Measurements from ENCODE around the gene APCDD1.
"Not testable (repeated sequence)": the region's sequence is repeated elsewhere in the genome, so short reads cannot be mapped to it uniquely, and the experiment has no call there.

Gene APCDD1

GRCh38 chr18:10463741-10464140 lies 9.3 kb downstream of the APCDD1 start:
- DNase-seq: no peak

GRCh38 chr18:10464161-10464648 lies 9.8 kb downstream of the APCDD1 start:
- DNase-seq: not testable (repeated sequence)

GRCh38 chr18:10465174-10465939 lies 10.9 kb downstream of the APCDD1 start:
- no peak for DNase-seq

- no peak for DNase-seq
Measured at GRCh38 chr18:10470429-10470828, 16.0 kb downstream of the APCDD1 start.

DNA sequence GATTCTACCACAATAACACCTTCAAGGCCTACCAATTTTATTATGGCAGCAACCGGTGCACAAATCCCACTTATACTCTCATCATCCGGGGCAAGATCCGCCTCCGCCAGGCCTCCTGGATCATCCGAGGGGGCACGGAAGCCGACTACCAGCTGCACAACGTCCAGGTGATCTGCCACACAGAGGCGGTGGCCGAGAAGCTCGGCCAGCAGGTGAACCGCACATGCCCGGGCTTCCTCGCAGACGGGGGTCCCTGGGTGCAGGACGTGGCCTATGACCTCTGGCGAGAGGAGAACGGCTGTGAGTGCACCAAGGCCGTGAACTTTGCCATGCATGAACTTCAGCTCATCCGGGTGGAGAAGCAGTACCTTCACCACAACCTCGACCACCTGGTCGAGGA lies 17.1 kb downstream of the APCDD1 start:
- DNase-seq: no peak

GRCh38 chr18:10473132-10473531 lies 18.7 kb downstream of the APCDD1 start:
- DNase-seq: no peak

DNA sequence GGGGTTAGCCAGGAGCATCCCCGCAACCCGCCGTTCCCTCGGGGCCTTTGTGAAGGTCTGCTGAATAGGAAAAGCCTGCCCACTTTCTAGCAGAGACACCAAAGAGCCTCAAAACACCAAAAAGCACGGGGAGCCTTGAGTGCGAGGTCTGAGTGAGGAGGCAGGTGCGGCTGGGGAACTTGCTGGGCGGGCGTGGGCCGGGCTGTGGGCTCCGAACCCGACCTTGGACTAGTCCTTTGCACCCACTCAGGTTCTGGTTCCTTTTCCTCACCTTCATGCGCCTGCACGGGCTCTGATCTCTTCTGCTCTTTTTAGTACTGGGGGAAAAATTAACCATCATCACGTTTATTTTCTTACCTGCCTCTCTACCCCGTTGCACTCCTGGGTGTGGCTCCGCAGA lies 19.9 kb downstream of the APCDD1 start:
- no peak for DNase-seq

DNA sequence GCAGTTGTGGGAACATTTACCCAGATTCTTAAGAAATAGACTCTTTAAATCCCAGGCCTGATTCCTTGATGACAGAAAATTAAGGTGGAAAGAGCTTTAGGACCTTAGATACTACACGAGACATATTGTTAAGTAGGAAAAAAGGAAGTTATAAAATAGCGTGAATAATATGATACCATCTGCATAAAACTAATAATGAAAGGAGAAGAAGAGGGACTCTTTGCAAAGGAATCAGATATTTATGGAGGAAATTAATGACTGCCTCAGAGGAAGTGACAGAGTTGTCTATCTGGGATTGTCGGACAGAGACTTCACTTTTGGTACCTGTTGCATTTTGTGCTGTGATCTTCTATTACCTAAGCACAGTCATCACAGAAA lies 20.8 kb downstream of the APCDD1 start:
- no peak for DNase-seq

- no peak for DNase-seq
Measured at GRCh38 chr18:10475654-10476291, 21.3 kb downstream of the APCDD1 start.

DNA sequence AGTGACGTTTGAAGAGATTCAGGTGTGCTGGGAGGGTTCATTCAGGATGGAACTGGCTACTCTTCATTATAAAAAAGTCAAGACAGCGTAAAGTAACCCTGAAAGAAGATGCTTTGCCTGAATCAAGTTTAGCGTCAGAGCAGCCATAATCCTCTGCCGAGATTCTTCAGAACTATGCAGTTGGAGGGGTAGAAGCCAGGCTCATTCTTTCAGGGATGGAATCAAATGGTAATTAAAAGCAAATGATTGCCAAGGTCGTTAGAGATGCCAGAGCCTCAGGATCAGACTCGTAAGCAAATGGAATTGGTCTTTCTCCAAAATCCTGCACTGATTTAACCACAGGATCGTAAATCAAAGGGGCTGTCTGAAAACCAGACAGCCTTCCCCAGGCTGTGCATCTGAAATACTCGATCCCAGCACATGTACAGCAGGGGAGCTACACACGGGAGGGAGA lies 21.9 kb downstream of the APCDD1 start:
- no peak for DNase-seq

- no peak for DNase-seq
Measured at GRCh38 chr18:10477121-10477862, 22.9 kb downstream of the APCDD1 start.

GRCh38 chr18:10477863-10478260 lies 23.4 kb downstream of the APCDD1 start:
- no peak for DNase-seq

DNA sequence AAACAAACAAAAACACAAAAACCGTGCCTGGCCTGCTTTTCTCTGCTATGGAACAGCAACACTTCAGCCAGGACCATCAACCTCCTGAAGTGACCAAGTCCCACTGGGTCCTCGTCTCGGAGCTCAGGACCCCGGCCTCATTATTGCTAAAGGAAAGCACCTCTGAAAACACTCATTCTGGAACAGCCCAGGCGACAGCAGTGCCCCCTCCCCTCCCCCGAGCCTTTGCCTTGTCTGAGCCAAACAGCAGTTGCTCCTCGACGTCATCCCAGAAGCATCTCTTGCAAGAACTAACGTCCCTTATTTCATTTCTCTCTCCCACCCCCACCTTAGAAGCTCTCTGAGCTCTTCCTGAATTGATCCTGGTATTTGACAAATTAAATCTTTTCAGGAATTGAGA lies 27.4 kb downstream of the APCDD1 start:
- no peak for DNase-seq

DNA sequence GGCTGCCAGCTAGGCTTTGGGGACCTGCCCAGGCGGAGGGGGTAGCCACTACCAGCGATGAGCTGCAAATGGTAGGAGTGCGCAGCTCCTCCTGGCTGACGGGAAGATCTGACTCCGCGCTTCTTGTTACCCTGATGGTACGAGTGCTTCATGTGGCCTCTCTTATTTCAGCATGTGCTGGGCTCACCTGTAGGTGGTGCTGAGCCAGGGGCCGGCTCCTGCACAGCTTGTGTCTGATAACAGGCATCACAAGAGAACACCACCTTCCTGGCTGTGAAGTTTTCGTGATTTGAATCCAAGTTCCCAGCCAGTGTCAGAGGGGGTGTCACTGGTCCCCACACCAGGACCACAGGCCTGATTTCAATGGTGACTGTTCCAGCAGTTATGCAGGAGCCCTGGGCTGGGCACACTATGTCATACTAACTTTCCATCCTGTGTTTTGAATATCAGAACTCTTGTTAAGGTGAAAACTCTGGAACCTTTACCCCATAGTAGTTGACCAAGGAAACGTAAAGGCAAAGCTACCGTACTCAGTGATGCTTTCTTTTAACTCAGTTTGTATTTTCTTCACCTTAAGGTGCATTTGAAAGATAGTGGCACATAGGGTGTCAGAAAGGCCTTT lies 28.0 kb downstream of the APCDD1 start:
- no peak for DNase-seq

DNA sequence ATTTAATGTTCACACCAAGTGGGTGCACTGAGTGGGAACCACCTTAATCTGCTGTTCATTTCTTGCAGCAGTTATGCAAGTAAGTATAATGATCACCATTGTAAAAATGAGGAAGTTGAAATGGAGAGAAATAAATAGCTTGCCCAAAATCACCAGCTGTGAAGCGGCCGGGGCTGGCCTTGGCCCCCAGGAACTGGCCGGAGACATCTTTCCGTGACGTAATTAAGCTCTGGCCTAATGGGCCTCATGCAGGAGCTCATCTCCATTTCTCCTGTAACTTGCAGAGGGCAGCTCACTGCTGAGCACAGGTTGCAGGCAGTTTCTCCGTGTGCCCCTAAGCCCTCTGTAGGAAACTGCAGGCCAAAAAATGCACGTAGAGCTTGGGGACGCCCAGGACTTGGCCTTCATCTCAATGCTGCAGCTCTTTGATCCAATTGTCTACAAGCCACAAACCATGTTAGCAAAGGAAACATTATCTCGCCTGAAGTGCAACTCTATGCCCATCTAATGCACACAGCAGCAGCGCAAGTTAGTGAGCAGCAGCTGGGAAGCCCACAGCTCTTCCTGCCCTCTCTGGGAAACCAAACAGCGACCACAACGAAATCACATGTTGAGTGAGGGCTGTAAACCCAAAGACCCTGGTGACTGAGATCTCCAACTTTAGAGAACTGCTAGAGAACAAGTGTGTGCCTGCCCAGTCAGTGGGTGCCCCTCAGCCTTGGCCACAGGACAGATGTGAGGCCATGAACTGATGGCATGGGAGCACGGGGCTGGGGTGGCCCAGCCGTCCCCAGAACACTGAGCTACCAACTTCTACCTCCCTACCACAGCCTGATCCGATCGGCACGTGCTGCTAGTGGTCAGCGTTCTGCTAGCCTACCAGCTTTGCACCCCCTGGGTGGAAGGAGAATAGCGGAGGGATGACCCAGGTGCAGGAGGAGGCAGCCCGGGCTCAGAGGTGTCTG lies 28.8 kb downstream of the APCDD1 start:
- DNase-seq: no peak

DNA sequence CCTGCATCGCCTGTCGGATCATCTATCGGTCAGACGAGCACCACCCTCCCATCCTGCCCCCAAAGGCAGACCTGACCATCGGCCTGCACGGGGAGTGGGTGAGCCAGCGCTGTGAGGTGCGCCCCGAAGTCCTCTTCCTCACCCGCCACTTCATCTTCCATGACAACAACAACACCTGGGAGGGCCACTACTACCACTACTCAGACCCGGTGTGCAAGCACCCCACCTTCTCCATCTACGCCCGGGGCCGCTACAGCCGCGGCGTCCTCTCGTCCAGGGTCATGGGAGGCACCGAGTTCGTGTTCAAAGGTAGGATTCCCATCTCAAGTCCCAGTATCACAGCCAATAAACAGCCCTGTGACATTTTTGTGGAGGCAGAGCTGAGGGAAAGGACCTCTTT lies 31.0 kb downstream of the APCDD1 start:
- no peak for DNase-seq

- DNase-seq: no peak
Measured at GRCh38 chr18:10486362-10486761, 31.9 kb downstream of the APCDD1 start.

- DNase-seq: no peak
Measured at GRCh38 chr18:10487154-10487553, 32.7 kb downstream of the APCDD1 start.

DNA sequence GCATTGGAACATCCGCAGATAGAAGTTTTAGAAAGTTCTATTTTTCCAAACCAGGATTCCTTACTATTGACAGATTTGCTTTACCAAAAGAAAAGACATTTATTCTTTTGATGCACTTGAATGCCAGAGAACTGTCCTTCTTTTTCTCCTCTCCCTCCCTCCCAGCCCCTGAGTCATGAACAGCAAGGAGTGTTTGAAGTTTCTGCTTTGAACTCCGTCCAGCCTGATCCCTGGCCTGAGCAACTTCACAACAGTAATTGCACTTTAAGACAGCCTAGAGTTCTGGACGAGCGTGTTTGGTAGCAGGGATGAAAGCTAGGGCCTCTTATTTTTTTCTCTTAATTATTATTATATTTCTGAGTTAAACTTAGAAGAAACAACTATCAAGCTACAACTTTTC lies 33.6 kb downstream of the APCDD1 start:
- no peak for DNase-seq

- peak; percentile 34 for DNase-seq
Measured at GRCh38 chr18:10490401-10491165, 36.1 kb downstream of the APCDD1 start.

- no peak for DNase-seq
Measured at GRCh38 chr18:10495936-10496335, 41.5 kb downstream of the APCDD1 start.

Data from activated gamma-delta T cell treated with Interleukin-2 at 50 U/mL for 16 hours (primary cell).